Body of pancreas (tissue), 4 donors: ENCODE measurements around the gene ACACA.

Source experiments
- CTCF ChIP-seq, 7 experiments: fragments of 450-650 bp in 4 of 7; fragments of 200-600 bp in 3 of 7; sonication (generic) in 3 of 7; IDR thresholded peaks; one replicate each; pipeline ENCODE4 v1.5.1; 2016 to 2019; ENCODE audit warnings: antibody characterized with exemption in 7 of 7
- POLR2A ChIP-seq, 3 donors: fragments of 450-650 bp; IDR thresholded peaks; one replicate each; pipeline ENCODE4 v1.6.1; 2016; ENCODE audit warnings: antibody characterized with exemption in 3 of 3, mild to moderate bottlenecking in 2 of 3

GRCh38 chr17:37438141-37438540 is 31.5 kb upstream of the ACACA start:
- TF ChIP-seq CTCF (IDR thresholded peaks at IDR 0.05) (peak in 1 of 7 experiments; percentile 7), POLR2A (IDR thresholded peaks at IDR 0.05) (no peak)
